SIG-M5 (cell line): ENCODE results near the gene DGUOK.
"Not testable (repeated sequence)": the region's sequence is repeated elsewhere in the genome, so short reads cannot be mapped to it uniquely, and the experiment has no call there.

Experiments
- DNase-seq: peaks from one replicate; lab custom pipeline; 2025; lab: John Stamatoyannopoulos, UW

DGUOK gene

DNA sequence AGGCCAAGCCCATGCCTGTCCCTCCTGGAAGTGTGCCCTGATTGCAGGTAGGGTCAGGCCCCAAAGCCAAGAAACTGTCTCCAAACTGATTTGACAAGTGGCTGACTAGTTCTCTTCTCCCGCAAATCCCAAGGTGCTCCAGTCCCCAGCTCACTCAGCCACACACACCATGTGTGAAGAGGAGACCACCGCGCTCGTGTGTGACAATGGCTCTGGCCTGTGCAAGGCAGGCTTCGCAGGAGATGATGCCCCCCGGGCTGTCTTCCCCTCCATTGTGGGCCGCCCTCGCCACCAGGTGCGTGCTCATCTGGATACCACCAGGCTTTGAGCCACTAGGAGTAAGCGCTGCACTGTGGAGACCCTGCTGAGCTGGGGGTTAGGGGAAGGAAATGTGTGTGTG lies 25.5 kb upstream of the DGUOK start:
- no peak for DNase-seq

DNA sequence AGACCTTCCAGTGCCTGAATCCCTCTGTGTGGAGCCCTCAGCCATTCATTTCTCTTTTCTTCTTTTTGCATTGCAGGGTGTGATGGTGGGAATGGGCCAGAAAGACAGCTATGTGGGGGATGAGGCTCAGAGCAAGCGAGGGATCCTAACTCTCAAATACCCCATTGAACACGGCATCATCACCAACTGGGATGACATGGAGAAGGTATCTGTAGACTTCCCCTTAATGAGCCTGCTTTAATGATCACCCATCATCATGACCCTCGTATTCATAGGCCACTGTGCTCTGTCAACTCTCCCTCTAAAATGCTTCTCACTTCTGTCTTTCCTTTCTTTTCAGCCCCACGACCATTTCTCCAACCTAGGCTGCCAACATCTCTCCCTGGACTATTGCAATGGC lies 24.4 kb upstream of the DGUOK start:
- no peak for DNase-seq

- DNase-seq: no peak
Observed at GRCh38 chr2:73903313-73903712, 23.4 kb upstream of the DGUOK start.

DNA sequence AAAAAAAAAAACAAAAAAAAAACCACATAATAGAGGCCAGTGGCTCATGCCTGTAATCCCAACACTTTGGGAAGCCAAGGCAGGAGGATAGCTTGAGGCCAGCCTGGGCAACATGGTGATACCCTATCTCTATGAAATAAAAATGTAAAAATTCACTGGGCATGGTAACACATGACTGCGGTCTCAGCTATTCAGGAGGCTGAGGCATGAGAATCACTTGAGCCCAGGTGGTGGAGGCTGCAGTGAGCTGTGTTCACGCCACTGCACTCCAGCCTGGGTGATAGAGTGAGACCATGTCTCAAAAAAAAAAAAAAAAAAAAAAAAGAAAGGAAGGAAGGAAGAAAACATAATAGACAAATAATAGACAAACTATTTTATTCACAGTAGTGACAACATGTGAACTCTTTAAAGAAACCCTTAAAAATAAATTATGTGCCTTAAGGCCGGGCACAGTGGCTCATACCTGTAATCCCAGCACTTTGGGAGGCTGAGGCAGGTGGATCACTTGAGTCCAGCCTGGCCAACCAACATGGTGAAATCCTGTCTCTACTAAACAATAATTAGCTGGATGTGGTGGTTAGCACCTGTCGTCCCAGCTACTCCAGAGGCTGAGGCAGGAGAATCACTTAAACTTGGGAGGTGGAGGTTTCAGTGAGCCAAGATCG lies 22.6 kb upstream of the DGUOK start:
- not testable (repeated sequence) for DNase-seq

- no peak for DNase-seq
Observed at GRCh38 chr2:73904952-73905351, 21.7 kb upstream of the DGUOK start.

DNA sequence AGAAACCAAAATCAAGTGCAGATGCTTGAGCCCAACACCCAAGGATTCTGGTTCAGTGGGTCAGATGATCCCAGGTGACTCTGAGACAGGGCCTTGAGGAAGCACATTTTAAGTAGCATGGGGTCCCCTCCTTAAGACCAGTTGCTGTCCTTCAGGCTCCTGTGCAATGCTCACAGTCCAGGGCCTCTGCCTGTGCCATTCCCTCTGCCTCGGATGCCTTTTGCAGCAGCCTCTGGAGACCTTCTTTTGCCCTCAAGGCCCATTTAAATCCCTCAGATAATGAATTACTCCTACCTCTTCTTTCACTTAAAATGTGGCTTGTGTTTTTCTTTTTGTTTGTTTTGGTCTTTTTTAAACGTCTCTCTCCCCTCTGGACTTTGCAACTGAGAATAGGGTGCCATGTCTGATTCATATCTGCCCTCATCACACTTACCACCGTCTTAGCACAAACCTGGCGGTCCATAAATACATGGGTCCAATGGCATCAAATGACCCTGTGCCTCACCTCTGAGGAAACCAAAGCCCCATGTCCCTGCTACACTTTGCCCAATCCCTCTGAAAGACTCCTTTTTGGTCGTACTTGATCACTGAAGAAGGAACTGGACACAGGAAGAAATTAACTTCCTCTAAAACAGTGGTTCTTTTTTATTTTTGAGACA lies 19.7 kb upstream of the DGUOK start:
- no peak for DNase-seq

GRCh38 chr2:73907840-73908452 lies 18.7 kb upstream of the DGUOK start:
- no peak for DNase-seq

DNA sequence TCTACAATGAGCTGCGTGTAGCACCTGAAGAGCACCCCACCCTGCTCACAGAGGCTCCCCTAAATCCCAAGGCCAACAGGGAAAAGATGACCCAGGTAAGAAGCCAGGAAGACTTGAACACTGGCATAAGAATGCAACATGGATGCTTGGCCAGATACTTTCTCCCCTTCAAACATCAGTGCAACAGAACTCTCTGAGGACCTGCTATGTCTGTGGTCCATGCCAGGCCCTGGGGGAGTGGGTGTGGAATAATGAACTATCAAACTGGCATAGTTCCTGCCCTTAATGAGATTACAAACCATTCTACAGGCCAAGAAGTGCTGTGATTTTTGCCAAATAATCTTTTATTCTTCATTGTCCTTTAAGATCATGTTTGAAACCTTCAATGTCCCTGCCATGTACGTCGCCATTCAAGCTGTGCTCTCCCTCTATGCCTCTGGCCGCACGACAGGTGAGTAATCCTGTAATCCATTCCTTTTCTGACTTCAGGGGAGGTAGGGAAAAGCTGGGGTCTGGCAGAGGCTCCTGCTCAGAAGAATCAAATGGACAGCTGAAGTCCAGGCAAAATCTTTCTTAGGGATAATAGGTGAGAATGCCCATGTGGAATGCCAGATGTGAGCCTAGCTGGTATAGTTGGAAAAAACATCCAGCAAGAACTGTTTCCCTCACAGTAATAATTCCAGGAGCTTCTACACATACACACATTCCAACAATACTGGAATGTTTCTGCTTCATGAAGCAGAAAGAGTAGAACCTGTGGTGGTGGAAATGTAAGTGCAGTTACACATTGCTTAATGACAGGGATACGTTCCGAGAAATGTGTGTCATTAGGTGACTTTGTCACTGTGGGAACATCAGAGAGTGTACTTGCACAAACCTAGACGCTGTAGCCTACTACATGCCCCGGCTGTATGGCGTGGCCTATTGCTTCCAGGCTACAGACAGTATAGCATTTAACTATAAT lies 17.7 kb upstream of the DGUOK start:
- DNase-seq: no peak

- no peak for DNase-seq
Observed at GRCh38 chr2:73910873-73911547, 15.7 kb upstream of the DGUOK start.

GRCh38 chr2:73911548-73912208 lies 15.0 kb upstream of the DGUOK start:
- no peak for DNase-seq

GRCh38 chr2:73913414-73914054 lies 13.1 kb upstream of the DGUOK start:
- no peak for DNase-seq

GRCh38 chr2:73914667-73915066 lies 12.0 kb upstream of the DGUOK start:
- DNase-seq: no peak

DNA sequence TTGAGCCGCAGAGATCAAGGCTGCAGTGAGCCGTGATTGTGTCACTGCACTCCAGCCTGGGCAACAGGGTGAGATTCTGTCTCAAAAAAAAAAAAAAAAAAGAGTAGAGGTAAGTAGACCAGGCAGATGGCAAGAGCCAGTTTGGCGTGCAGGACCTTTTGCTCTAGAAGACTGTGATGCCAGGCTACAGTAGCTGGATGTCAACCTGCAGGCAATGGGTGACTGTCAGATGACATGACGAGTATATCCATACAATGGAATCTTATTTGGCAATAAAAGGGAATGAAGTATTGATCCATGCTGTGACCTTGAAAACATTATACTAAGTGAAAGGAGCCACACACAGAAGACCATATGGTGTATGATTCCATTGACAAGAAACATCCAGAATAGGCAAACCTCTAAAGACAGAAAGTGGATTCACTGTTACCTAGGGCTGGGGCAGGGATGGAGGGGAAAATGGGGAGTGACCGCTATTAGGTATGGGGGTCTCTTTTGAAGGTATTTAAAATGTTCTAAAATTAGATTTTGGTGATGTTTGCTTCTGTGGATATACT lies 11.2 kb upstream of the DGUOK start:
- no peak for DNase-seq

DNA sequence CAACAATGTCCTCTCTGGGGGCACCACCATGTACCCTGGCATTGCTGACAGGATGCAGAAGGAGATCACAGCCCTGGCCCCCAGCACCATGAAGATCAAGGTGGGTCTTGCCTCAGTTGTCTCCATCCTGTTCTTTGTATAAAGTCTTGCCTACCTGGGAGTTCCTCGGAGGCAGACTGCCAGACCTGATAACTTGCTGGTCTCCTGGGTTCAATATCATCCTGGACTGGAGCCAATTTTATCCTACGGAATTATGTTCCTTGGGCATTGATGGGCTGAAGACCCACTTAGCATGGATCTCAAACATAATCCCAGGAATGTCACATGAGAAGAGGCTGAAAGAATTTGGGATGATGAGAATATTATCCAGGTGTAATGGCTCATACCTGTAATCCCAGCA lies 10.0 kb upstream of the DGUOK start:
- DNase-seq: no peak

DNA sequence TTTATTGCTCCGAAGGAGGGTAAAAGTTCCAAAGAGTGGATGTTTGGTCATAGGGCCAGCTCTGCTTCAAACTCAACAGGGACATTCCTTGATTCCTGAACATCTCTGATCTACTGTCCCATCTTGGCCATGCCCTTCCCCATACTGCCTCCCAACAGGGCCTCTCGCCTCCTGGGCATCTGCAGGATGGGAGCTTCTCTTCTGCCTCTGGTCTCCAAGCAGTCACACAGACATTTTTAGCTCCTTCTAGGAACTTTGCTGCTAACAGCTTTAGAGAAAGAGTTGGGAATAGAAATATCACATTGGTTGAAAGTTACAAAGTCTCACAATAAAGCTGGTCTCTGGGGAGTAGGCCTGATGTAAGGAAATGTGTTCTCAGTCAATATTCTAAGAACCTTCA lies 9.4 kb upstream of the DGUOK start:
- DNase-seq: no peak

DNA sequence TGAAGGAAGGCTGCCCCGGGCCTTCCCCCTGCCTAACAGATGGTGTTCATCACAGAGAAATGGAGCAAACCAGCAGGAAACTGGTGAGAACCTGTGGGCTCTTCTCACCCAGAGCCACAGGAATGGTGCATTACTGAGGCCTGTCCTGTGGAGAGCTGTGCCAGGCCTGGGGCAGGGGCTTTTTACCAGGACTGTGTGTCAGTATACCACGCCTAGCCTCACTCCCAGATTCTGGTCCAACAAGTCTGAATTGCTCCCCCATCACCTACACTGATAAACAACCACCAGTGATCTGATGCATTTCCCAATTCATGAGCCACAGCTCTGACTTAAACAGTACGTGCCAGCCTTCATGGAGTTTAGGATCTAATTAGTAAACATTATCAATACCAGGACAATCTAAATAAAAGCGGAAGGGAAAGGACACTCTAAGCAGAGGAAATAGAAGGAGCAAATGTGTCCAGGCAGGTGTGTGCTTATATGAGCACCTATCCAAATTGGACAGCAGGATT lies 8.9 kb upstream of the DGUOK start:
- DNase-seq: no peak

DNA sequence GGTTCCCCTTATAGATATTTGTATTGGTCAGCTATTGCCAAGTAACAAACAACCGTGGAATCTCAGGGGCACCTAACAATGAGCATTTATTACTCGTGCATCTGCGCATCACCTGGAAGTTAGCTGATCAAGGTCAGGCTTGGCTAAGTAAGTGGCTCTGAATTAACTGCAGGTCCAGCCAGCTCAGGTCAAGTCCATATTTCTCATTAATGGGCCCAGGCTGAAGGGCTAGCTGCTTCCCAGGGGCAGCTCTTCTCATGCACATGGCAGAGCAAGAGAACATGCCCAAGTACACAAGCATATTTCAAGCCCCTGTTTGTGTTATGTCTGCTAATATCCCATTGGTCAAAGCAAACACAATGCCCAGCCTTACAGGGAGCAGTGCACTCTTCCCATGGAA lies 7.8 kb upstream of the DGUOK start:
- DNase-seq: no peak

- DNase-seq: no peak
Observed at GRCh38 chr2:73919596-73920228, 7.0 kb upstream of the DGUOK start.
